ENCODE results near the gene PTPRN2.

Gene PTPRN2

GRCh38 chr7:158120316-158120715, 467.3 kb downstream of the PTPRN2 start:
- DNase-seq, result no peak

- no peak for DNase-seq
Measured at GRCh38 chr7:158117341-158118222, 470.0 kb downstream of the PTPRN2 start.

- no peak for DNase-seq
Measured at GRCh38 chr7:158116235-158116634, 471.4 kb downstream of the PTPRN2 start.

- no peak for DNase-seq
Measured at GRCh38 chr7:158114056-158114850, 473.4 kb downstream of the PTPRN2 start.

GRCh38 chr7:158113321-158114025, 474.1 kb downstream of the PTPRN2 start:
- DNase-seq, result no peak

GRCh38 chr7:158112571-158113320, 474.9 kb downstream of the PTPRN2 start:
- no peak for DNase-seq

- DNase-seq, result no peak
Measured at GRCh38 chr7:158111906-158112570, 475.6 kb downstream of the PTPRN2 start.

- no peak for DNase-seq
Measured at GRCh38 chr7:158111049-158111751, 476.4 kb downstream of the PTPRN2 start.

GRCh38 chr7:158110661-158111048, 477.0 kb downstream of the PTPRN2 start:
- no peak for DNase-seq

GRCh38 chr7:158110034-158110590, 477.5 kb downstream of the PTPRN2 start:
- no peak for DNase-seq

GRCh38 chr7:158109364-158110033, 478.1 kb downstream of the PTPRN2 start:
- no peak for DNase-seq

- DNase-seq, result no peak
Measured at GRCh38 chr7:158108646-158109293, 478.9 kb downstream of the PTPRN2 start.

- DNase-seq, result no peak
Measured at GRCh38 chr7:158107806-158108205, 479.8 kb downstream of the PTPRN2 start.

- DNase-seq, result no peak
Measured at GRCh38 chr7:158106272-158106671, 481.4 kb downstream of the PTPRN2 start.

- no peak for DNase-seq
Measured at GRCh38 chr7:158103378-158103777, 484.2 kb downstream of the PTPRN2 start.

GRCh38 chr7:158102897-158103296, 484.7 kb downstream of the PTPRN2 start:
- no peak for DNase-seq

- DNase-seq, result no peak
Measured at GRCh38 chr7:158101821-158102450, 485.7 kb downstream of the PTPRN2 start.

GRCh38 chr7:158098125-158099030, 489.2 kb downstream of the PTPRN2 start:
- DNase-seq, result no peak
